Glutamatergic neuron (in vitro differentiated cells): ENCODE data around the gene CEACAM21. TPM values are rescaled to one million over a fixed set of nuclear protein-coding genes. Genes with fewer than 3 reads are reported as not detected.

Experiments
- DNase-seq: peaks from one replicate; pipeline ENCODE4 v3.0.0; 2022
- H3K27ac Mint-ChIP-seq: one replicate; pipeline ENCODE4 v1.8.0; 2020; ENCODE audit warnings: mild to moderate bottlenecking, mixed read lengths, inconsistent platforms; ENCODE audit not compliant: unreplicated experiment
- H3K27me3 Mint-ChIP-seq: one replicate; pipeline ENCODE4 v1.8.0; 2020; ENCODE audit warnings: mild to moderate bottlenecking, moderate library complexity, mixed read lengths, inconsistent platforms; ENCODE audit not compliant: unreplicated experiment
- H3K36me3 Mint-ChIP-seq: one replicate; pipeline ENCODE4 v1.8.0; 2020; ENCODE audit warnings: mild to moderate bottlenecking, mixed read lengths, inconsistent platforms; ENCODE audit not compliant: unreplicated experiment
- H3K4me1 Mint-ChIP-seq: one replicate; pipeline ENCODE4 v1.8.0; 2020; ENCODE audit warnings: mild to moderate bottlenecking, low read depth, mixed read lengths, inconsistent platforms; ENCODE audit not compliant: unreplicated experiment
- H3K4me3 Mint-ChIP-seq: one replicate; pipeline ENCODE4 v1.8.0; 2020; ENCODE audit warnings: mild to moderate bottlenecking, mixed read lengths, inconsistent platforms; ENCODE audit not compliant: unreplicated experiment
- H3K9me3 Mint-ChIP-seq: one replicate; pipeline ENCODE4 v1.8.0; 2020; ENCODE audit warnings: mild to moderate bottlenecking, moderate library complexity, mixed read lengths, inconsistent platforms; ENCODE audit not compliant: unreplicated experiment
- CTCF ChIP-seq: fragments of 200-600 bp; sonication (generic); IDR thresholded peaks from one replicate; pipeline ENCODE4 v1.5.0; 2021; ENCODE audit not compliant: partially characterized antibody, unreplicated experiment
- total RNA-seq: library from RNA; stranded (reverse); fragmentation: NEBNext Ultra II Directional; extraction: Animal tissue kit (Norgen Biotek cat#: 25700); gene quantifications from one replicate; pipeline ENCODE4 v1.2.1, GENCODE V29; 2021; ENCODE audit not compliant: unreplicated experiment

CEACAM21 gene
- total RNA-seq, 1 donor from 2014 or later: not detected

- Mint-ChIP-seq H3K4me3 (no peak overlapping the region), H3K36me3 (no peaks in the 10 kb centered on the region), H3K27me3 (peaks cover 3% of the 10 kb centered on the region), H3K27ac (no peak overlapping the region), H3K4me1 (no peaks in the 10 kb centered on the region), H3K9me3 (peaks cover 2% of the 10 kb centered on the region)
- no peak for TF ChIP-seq CTCF
- DNase-seq: no peak
Measured at GRCh38 chr19:41543582-41543981, 32.4 kb upstream of the CEACAM21 start.

GRCh38 chr19:41545547-41545946, 30.4 kb upstream of the CEACAM21 start:
- Mint-ChIP-seq H3K27ac (no peak overlapping the region), H3K4me1 (peaks cover 5% of the 10 kb centered on the region), H3K36me3 (no peaks in the 10 kb centered on the region), H3K9me3 (no peaks in the 10 kb centered on the region), H3K4me3 (no peak overlapping the region), H3K27me3 (peaks cover 3% of the 10 kb centered on the region)
- no peak for DNase-seq
- TF ChIP-seq CTCF: no peak

GRCh38 chr19:41546386-41546789, 29.6 kb upstream of the CEACAM21 start:
- Mint-ChIP-seq H3K27ac (no peak overlapping the region), H3K36me3 (no peaks in the 10 kb centered on the region), H3K27me3 (peaks cover 3% of the 10 kb centered on the region), H3K9me3 (no peaks in the 10 kb centered on the region), H3K4me1 (peaks cover 5% of the 10 kb centered on the region), H3K4me3 (no peak overlapping the region)
- no peak for DNase-seq
- no peak for TF ChIP-seq CTCF

GRCh38 chr19:41546961-41547360, 29.0 kb upstream of the CEACAM21 start:
- no peak for TF ChIP-seq CTCF
- H3K4me1 Mint-ChIP-seq: peaks cover 5% of the 10 kb centered on the region
- peaks cover 3% of the 10 kb centered on the region for H3K27me3 Mint-ChIP-seq
- no peak overlapping the region for H3K4me3 Mint-ChIP-seq
- no peaks in the 10 kb centered on the region for H3K9me3 Mint-ChIP-seq
- no peaks in the 10 kb centered on the region for H3K36me3 Mint-ChIP-seq
- no peak for DNase-seq
- H3K27ac Mint-ChIP-seq: no peak overlapping the region

GRCh38 chr19:41547569-41547968, 28.4 kb upstream of the CEACAM21 start:
- H3K9me3 Mint-ChIP-seq: no peaks in the 10 kb centered on the region
- no peak for TF ChIP-seq CTCF
- no peak for DNase-seq
- H3K27ac Mint-ChIP-seq: no peak overlapping the region
- no peak overlapping the region for H3K4me3 Mint-ChIP-seq
- H3K36me3 Mint-ChIP-seq: no peaks in the 10 kb centered on the region
- H3K4me1 Mint-ChIP-seq: peaks cover 5% of the 10 kb centered on the region
- H3K27me3 Mint-ChIP-seq: peaks cover 3% of the 10 kb centered on the region
